LHCN-M2 (cell line): ENCODE data around the gene LTB4R2. TPM values are rescaled to one million over a fixed set of nuclear protein-coding genes. Genes with fewer than 3 reads are reported as not detected.
"Not testable (repeated sequence)": the region's sequence is repeated elsewhere in the genome, so short reads cannot be mapped to it uniquely, and the experiment has no call there.

Experiments
- DNase-seq: peaks from one replicate; pipeline ENCODE4 v3.0.0-alpha.2; 2012; ENCODE audit warnings: low read depth
- total RNA-seq: library from RNA; depleted of rRNA; stranded (reverse); fragments of >200 nt; gene quantifications from 2 replicates; pipeline ENCODE4 v1.2.3, GENCODE V29; 2014

The LTB4R2 gene
- total RNA-seq, 1 experiment from 2014 or later: 2.5 TPM

DNA sequence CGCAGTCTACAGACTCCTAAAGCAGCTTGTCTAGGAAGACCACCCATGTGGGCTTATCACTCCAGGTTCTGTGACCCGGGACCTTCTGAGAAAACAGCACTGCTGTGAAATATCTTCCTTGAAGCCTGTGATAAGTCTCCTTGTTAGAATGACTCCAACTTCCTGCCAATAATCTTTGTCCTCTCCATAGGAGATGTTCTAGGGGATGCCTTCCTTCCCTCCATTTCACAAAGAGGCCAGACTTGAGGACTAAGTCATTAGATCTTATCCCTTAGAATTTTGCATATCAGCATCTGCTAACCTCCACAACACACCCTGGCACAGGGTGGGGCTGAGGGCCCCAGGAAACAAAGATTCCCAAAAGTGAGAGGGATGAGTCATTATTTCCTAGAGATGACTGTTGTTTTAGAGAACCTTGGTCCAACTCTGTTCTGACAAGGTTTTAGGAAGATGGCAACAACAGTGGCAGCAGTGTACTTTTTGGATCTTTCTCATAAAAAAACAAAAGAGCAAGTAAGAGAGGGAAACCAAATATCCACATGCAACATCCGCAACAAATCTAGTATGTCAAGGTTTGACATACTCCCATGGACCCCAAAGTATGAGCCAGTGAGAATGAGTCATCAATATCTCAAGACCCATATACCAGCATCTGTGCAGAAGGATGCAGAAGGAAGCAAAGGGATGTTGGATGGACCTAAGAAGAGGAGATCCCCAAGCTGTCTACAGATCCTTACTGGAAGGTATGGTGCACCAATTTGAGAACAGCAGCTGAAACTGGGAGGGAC, 7.4 kb downstream of the LTB4R2 start:
- DNase-seq: peak; percentile 52

DNA sequence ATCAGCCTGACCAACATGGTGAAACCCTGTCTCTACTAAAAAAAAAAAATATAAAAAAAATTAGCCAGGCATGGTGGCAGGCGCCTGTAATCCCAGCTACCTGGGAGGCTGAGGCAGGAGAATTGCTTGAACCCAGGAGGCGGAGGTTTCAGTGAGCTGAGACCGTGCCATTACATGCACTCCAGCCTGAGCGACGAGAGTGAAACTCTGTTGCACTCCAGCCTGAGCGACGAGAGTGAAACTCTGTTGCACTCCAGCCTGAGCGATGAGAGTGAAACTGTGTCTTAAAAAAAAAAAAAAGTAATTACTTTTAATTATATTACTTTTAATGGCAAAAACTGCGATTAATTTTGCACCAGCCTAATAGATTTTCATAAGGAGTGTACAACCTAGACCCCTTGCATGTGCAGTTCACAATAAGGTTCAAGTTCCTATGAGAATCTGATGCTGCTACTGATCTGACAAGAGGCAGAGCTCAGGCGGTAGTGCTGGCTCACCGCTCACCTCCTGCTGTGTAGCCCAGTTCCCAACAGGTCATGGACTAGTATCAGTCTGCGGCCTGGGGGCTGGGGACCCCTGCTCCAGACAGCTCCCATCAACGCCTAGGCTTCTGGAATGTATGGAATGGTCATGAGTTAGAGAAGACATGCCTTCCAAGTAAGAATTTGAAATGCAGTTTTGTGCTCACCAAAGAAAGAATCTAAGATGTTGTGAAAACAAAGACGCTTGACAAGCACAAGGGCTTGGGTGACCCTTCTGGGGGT, 11.5 kb downstream of the LTB4R2 start:
- no peak for DNase-seq

DNA sequence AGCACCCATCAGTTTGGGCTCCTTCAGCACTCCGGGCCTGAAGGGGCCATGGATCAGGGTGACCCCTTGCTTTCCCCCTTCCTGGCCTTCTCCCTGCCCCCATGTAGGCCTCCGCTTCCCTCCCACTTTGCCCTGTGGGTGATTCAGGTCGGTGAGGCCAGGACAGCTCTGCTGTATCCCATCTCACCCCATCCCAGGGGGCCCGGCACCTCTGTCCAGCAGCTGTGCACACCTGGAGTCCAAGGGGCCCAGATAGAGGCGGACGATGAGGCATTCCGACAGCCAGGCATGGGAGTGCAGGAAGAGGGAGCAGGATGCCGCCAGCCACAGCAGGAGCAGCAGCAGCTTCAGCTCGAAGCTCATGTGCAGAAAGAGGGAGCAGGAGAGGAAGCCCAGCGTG, 12.7 kb downstream of the LTB4R2 start:
- no peak for DNase-seq

DNA sequence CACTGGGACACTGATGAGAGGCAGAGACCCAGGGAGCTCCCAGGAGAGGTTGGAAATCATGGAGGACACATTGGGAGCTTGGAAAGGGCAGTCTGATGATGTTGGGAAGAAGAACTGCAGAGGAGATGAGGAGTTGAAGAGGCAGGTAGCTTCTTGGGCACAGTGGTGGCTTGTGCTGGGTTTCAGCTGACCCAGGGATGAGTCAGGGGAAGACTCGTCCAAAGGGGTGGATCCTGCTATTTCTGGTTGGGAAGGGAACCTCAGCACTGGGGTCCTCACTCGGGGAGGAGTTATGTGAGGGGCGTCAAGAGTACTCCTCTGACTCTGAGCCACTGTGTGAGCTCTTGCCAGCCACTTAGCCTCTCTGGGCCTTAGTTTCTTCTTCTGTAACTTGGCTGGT, 13.4 kb downstream of the LTB4R2 start:
- no peak for DNase-seq

DNA sequence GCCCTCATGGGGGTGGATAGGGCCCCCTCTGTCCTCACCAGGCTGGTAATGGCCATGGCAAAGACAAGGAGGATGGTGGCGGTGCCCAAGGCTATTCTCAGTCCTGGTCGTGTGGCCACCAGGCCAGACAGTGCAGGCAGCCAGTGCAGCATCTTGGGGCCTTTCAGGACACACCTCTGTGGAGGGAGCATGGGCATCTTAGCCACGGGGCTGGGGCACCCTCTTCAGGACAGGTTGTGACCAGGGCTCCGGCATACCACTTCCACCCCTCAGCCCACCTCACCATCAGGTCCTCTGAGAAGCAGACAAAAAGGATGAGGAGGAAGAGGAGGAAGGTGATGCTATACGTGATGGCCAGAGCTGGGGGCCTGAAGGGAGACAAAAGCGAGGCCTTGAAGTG, 14.1 kb downstream of the LTB4R2 start:
- DNase-seq: no peak

DNA sequence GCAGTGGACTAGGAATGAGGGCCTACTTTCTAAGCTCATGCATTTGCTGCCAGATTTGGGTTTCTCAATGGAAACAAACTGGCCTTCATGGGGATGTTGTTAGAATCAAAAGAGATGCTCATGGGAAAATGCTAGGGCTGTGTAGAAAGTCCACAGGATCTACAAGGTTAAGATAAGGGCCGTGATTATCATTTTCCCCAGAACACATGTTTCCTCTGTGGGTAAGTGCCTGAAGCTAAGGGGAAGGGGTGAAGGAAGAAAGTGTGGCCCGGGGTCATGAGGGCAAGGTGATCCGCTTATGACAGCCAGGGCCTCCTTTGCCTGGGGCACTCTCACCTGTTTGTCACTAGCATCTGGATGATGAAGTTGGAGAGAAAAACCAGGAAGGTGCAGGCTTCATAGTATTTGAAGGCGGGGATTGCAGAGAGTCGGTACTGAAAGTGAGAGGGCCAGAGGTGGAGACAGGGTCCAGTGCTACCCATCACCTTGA, 15.1 kb downstream of the LTB4R2 start:
- no peak for DNase-seq

DNA sequence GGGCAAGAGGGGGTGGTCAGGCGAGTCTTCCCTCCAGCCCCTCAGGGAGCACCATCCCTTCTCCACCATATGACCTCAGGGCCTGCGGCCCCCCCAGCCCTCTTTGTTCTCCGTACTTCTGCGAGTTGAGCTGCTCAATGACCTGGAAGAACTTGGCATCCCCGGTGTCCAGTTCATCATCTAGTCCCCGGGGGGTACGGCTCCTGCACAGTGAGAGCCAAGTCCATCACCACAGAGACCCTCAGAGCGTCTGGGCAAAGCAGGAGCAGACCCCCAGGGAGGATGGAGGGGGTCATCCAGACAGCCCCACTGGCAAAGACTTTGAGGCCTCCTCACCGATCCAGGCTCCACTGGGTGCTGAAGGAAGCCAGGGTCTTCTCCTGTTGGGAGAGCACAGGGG, 16.0 kb downstream of the LTB4R2 start:
- no peak for DNase-seq

DNA sequence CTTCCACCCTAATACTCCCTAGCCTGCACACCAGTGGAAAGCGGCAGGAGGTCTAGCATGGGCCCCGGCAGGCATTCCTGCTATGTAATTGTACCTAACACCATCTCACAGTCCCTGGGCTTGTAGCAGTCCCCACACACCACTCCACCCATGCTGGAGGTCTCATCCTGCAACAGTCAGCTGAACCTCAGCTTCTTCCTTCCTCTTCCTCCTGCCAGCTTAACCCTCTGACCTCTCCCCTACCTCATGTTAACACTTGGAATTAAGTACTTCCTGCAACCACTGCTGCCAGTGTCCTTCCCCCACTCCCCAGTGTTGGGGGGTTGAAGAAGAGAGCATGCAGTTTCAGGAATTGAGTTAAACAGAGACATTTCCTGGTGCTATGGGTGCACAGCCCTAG, 17.4 kb downstream of the LTB4R2 start:
- no peak for DNase-seq

DNA sequence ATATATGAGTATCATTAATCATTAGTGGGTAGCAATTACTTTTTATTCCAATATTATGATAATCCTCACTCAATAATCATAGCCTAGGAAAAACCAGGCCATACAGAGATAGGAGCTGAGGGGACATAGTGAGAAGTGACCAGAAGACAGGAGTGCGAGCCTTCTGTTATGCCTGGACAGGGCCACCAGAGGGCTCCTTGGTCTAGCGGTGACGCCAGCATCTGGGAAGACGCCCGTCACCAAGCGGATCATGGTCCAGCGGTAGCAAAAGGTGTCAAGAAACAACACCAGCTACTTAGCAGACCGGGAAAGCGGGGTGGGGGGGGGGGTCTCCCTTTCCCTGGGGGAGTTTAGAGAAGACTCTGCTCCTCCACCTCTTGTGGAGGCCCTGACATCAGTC, 18.0 kb downstream of the LTB4R2 start:
- not testable (repeated sequence) for DNase-seq

DNA sequence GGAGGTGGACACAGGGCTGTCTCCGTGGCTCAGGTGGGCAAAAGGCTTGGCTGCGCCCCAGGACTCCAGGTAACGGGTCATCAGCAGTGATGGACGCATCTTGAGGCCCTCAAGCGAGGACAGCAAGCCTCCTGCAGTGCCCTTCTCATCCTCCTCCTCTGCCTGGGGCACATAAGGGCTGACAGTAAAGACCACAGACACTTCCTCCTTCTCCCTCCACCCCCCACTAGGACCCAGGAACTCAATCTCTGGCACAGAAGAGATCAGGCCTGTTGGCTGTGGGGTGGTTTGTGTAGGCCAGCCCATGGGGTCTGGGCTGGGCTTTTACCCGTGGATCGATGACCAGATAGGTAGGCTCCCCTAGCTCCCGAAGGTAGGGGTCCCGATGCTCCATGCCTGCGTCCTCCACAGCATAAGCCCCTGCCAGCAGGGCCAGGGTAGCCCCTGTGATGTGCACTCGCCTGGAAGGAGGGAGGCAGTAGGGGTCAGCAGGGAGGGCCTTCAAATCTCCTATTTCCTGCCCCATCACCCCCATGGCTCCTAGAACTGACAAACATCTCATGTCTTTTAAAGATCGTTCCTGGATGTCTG, 19.2 kb downstream of the LTB4R2 start:
- DNase-seq: no peak

DNA sequence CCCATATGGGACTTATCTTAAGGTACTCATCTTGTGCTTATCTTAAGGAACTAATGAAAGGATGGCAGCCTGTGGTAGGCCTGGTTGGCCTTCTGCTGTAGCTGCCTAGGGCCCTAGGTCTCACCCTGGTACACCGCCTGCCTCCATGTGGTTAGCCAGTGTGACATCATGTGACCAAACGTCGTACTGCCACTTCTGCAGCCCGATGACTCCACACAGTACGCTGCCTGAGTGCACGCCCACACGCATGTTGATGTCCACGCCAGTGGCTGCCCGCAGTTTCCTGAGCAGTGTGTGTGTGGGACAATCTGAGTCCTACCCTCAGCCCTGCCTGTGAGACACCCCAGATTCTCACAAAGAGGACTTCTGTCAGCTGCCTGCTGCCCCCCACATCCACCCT, 19.8 kb downstream of the LTB4R2 start:
- DNase-seq: no peak

DNA sequence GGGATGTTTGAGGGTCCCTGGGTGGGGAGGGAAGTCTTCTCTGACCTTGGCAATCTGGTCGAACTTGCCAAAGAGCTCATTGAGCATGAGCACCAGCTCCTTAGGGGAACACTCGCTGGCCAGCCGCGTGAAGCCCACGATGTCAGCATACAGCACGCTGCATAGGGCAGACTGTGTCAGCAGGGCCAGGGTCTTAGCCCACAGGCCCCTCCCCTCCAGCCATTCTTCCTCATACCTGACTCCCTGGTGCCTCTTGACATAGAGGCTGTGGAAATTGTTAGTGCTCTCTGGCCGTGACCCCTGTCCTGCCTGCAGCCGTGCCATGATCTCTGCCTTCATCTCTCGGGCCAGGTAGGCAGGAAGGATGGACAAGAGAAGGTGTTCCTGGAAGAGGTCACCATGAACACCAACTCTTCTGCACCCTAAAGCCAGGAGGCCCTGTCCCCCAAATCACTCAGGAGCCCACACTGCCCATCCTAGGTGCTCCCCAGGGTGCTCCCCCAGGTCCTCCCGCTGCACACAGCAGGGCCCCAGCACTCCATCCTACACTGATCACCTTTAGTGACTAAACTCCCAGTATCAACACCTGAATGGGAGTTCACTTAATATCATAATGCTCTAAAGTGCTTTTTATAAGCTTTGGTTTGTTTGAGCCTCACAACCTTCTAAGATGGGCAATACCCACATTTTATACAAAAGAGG, 21.2 kb downstream of the LTB4R2 start:
- no peak for DNase-seq

DNA sequence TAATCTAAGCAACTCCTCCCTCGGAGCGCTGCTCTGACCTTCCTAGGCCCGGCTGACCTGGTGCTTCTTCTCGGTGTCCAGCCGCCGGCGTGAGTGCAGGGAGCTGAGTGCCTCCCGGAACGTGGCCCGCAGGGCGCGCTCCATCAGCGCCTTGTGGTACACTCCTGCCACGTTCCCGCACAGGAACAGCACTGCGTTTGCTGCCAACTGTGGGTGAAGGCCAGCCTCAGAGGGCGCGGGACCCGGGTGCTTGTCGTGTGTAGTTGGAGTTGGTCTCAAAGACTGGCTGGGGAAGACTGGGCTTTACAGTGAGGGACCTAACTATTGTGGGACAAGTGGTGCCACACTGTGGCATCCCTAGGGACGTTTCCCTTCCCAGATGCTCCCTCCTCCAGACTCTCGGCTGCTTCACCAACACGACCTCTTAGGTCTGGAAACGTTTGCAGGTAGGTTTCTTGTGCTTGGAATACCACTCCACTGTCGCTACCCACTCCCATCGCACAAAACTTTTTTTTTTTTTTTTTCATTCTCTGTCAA, 21.9 kb downstream of the LTB4R2 start:
- no peak for DNase-seq

DNA sequence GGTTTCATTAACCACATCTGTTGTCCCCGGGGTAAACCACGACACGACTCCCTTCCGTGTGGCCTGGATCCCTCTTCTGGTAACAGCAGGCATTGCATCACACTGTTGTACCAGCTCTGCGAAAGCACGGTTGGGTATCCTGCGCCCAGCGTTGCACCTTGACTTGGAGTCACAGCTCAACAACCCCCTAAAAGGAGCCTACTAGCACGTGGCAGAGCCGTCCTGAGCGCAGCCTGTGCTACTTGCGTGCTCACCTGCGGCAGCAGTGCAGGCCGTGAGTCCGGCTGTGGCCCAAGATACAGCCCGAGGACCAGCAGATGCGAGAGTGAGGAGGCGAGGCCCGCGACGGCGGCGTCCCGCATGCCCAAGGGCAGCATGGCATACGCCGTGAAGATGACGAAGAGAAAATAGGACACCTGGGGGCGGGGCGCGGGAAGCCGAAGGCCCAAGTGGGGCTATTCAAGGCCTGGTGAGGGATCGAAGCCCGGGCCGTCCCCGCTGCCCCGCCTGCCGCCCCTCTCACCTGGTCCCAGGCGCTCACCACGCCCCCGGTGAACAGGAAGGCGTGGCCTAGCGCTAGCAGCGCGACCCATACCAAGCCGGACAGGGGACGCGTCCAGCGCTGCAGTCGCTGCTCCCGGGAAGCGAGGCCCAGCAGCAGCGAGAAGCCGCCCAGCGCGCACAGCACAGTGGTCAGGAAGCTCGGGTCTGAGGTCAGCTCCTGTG, 22.5 kb downstream of the LTB4R2 start:
- DNase-seq: peak; percentile 59

DNA sequence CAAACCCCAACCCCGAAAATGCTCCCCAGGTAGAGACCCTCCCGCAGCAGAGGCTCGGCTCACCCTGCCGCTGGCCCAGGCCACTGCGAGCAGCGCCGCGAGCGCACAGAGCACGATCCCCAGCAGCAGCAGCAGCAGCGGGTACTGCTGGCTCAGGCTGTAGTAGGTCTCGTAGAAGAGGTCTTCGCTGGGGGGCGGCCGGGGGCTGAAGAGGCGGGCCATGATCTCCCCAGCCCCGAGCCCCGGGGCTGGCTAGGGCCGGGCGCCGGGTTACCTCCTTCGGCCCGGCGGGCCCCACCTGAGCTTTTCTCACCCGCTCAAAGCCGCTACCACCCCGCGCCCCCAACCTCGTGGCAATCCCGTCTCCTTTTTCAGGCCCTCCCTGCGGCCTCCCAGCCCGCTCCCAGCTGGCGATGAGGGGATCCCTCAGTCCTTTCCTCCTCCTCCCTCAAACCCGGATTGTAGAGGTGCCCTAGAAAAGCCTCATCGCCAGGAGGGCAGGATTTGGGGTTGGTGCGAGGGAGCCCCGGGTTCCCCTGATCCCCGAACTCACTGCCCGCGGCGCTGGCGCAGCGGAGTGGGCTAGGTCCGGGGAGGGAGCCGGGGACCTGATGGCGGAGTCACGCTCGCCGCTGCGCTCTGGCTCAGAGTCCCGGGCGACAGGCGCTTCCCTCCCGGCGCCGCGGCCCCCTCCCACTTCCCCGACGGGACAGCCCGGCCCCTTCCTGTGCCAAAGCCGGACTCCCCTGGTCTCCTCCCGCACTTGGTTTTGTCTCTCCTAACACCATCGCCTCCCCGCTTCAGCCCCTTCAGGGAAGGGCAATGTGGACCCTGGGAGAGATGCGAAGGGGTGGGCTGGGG, 24.7 kb downstream of the LTB4R2 start, which contains the start of gene ADCY4:
ADCY4 (minus strand) TSS at position 641 of the 861 bp plus-strand sequence; CDS start at position 222, 419 bp downstream.
- DNase-seq: no peak

DNA sequence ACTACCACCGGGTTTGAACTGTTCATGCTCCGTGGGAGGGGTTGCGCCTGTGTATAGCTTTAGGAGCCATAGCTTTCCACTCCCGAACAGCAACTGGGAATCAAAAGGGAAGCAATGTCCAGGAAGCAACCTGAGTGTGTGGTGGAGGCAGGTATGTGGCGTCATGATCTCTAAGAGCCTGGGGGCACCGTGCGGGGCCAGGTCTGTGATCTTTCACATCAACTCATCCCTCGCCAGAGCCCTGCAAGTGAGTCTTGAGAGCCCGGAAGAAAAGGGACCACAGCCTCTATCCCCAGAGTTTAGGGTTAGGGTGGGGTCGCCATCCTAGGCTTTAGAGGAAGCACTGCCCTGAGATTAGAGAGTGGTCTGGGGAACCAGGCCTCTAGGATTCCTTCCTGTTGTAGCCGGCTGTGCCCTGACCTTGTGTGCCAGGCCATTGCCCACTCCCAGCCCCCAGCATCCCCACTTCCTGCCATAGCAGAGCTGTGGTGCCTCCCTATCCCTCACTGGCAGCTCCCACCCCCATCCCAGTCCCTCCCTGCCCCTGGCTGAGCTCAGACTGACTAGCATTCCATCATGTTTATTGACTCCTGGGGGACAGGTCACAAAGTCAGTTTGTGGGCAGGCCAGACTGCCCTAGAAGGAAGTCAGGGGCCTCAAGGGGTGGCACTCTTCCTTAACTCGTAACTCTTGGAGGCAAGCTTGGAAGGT, 25.7 kb downstream of the LTB4R2 start:
- DNase-seq: no peak

DNA sequence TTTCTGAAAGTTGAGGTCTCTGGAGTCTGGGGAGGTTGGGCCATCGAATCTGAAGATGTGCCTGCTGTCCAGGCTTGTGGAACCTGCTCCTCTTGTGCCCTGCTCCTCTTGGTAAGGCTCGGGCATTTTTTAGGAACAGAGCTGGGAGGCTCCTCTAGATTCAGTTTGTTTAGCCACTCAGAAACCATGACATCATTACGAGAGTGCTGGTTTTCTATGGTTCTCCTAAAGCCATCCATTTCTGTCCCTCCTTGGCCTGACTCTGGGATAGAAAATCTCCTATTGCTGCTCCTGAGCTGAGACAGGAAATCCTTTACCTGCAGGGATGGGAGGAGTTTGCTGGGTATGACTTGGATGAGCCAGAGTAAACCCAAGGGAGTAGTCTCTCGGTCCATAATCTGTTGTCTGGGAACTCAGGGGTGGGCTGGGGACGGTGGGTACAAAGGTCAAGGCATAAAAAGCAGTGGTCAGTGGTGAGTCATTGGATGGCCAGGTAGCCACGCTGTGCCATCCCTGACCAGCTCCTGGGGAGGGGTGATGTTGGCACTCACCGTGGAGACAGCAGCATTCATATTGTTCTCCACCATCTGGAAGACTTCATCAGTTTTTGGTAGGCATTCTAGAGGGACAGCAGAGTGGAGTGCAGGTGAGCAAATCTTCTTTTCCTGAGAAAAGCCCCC, 27.3 kb downstream of the LTB4R2 start:
- DNase-seq: no peak

DNA sequence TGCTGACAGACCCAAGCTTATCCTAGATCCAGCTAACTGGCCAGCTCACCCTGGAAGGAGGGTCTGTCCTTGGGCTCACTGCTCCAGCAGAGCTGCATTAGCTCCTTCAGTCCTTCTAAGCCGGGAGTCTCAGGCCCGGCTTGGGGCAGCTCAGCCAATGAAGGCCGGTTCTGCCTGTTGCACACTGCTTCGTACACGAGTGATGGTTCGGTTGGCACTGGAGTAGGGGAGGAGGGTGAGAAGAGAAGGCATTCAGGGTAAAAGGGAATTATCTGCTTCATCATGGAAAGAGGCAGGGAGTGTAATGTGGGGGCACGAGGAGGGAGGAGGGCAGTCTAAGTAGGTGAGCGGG, 27.9 kb downstream of the LTB4R2 start:
- no peak for DNase-seq

DNA sequence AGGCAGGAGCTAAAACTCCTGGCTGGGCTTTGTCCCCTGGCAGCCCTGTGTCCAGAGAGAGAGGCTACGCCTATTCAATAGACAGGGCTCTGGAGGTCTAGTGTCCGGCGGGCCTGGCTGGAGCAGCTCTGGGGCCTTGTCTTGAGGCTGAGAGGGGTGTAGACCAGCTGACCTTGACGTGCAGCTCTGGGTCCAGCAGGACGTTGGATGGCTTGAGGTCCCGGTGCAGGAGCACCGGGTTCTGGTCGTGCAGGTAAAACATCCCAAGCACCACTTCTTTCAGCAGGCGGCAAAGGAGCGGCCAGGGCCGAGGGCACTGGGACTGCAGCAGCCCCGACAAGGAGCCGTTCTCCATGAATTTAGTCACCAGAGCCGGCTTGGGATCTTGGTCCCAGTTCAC, 28.9 kb downstream of the LTB4R2 start:
- no peak for DNase-seq
